GM18502 (cell line): Measurements from ENCODE around the gene ILDR1.
"Not testable (repeated sequence)": the region's sequence is repeated elsewhere in the genome, so short reads cannot be mapped to it uniquely, and the experiment has no call there.

Source experiments
- ATAC-seq: cut with Tn5 transposase; IDR thresholded peaks from one replicate; pipeline ENCODE4 v1.9.1; 2021; ENCODE audit warnings: mild to moderate bottlenecking; ENCODE audit not compliant: unreplicated experiment, poor library complexity

Gene ILDR1

GRCh38 chr3:121957674-121958415, 64.2 kb downstream of the ILDR1 start:
- peak; percentile 80 for ATAC-seq

- ATAC-seq: no peak
Observed at GRCh38 chr3:121956363-121956762, 65.7 kb downstream of the ILDR1 start.

GRCh38 chr3:121951291-121951919, 70.6 kb downstream of the ILDR1 start:
- ATAC-seq: no peak

- ATAC-seq: no peak
Observed at GRCh38 chr3:121948641-121949040, 73.4 kb downstream of the ILDR1 start.

- ATAC-seq: no peak
Observed at GRCh38 chr3:121943431-121943830, 78.6 kb downstream of the ILDR1 start.

- no peak for ATAC-seq
Observed at GRCh38 chr3:121942116-121942786, 79.8 kb downstream of the ILDR1 start.

GRCh38 chr3:121941592-121941991, 80.5 kb downstream of the ILDR1 start:
- no peak for ATAC-seq

GRCh38 chr3:121938141-121938855, 83.7 kb downstream of the ILDR1 start:
- not testable (repeated sequence) for ATAC-seq
